ENCODE measurements around the gene MAST3. TPM values are rescaled to one million over a fixed set of nuclear protein-coding genes. Genes with fewer than 3 reads are reported as not detected.

Gene MAST3
- total and polyA plus RNA-seq, 2 donors (not counting 3 experiments of a cell fraction or from before 2014, with no cell fraction given), result 1.5 to 2.7 TPM

DNA sequence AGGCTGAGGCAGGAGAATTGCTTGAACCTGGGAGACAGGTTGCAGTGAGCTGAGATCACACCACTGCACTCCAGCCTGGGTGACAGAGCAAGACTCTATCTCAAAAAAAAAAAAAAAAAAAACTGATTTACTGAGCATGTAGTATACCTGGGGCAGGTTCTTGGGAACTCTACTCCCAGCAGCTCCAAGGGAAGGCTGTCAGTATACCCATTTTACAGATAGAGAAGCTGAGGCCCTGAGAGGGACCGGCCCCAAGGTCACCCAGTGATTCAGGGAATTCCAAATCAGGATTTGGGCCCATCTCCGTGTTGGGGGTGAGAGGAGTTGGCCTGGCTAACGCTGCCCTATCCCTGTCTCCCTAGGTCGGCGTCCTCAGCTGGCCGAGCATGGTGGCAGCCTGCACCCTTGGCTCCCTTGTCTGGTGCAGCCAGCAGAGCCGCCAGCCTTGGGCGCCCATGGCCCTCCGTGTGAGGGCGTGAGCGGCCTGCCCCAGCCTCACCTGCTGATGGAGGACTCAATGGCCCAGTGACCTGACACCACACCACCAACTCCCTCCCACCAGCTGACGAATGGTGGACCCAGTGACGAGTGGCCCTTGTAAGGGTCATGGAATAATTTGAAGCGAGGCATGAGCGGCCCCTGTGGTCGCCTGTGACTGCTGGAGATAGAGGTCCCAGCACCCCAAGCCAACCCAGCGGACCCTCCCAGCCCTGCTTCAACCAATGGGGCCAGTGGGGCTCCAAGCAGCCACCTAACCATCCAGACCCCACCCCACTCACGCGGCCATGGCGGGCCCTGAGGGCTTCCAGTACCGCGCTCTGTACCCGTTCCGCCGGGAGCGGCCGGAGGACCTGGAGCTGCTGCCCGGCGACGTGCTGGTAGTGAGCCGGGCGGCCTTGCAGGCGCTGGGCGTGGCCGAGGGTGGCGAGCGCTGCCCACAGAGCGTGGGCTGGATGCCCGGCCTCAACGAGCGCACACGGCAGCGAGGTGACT, 57.8 kb downstream of the MAST3 start:
- intact Hi-C loops (cut with micrococcal nuclease) (no loop called here), dilution Hi-C loops (cut with MboI; ENCODE audit: extremely low pct_ligation_motif_present, low sequenced_read_pairs) (no loop called here)
- no peak for TF ChIP-seq EZH2 (IDR thresholded peaks at IDR 0.05; ENCODE audit: borderline replicate concordance, low read depth, low read length, severe bottlenecking)
- no peak for TF ChIP-seq JUN (IDR thresholded peaks at IDR 0.05; ENCODE audit: borderline replicate concordance, insufficient read depth, insufficient read length, low read depth)
- no peak for TF ChIP-seq MYC (IDR thresholded peaks at IDR 0.05; ENCODE audit: low read depth, low read length)
- no peak for TF ChIP-seq POLR2A (IDR thresholded peaks at IDR 0.05; ENCODE audit: low read depth, low read length)
- TF ChIP-seq POLR2AphosphoS5 (IDR thresholded peaks at IDR 0.05; ENCODE audit: insufficient read depth, low read depth, low read length), result no peak
- TF ChIP-seq FOS (IDR thresholded peaks at IDR 0.05; ENCODE audit: borderline replicate concordance, insufficient read depth, low read length), result no peak
- TF ChIP-seq GATA2 (IDR thresholded peaks at IDR 0.05; ENCODE audit: insufficient read depth, insufficient read length, low read depth, low read length), result no peak
- TF ChIP-seq, protein P1, sequence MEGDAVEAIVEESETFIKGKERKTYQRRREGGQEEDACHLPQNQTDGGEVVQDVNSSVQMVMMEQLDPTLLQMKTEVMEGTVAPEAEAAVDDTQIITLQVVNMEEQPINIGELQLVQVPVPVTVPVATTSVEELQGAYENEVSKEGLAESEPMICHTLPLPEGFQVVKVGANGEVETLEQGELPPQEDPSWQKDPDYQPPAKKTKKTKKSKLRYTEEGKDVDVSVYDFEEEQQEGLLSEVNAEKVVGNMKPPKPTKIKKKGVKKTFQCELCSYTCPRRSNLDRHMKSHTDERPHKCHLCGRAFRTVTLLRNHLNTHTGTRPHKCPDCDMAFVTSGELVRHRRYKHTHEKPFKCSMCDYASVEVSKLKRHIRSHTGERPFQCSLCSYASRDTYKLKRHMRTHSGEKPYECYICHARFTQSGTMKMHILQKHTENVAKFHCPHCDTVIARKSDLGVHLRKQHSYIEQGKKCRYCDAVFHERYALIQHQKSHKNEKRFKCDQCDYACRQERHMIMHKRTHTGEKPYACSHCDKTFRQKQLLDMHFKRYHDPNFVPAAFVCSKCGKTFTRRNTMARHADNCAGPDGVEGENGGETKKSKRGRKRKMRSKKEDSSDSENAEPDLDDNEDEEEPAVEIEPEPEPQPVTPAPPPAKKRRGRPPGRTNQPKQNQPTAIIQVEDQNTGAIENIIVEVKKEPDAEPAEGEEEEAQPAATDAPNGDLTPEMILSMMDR (IDR thresholded peaks at IDR 0.05; ENCODE audit: extremely low read depth in 1 of 2, insufficient read depth in 1 of 2, low read depth in 1 of 2, low read length in 2 of 2), result no peak
- TF ChIP-seq, protein P2, sequence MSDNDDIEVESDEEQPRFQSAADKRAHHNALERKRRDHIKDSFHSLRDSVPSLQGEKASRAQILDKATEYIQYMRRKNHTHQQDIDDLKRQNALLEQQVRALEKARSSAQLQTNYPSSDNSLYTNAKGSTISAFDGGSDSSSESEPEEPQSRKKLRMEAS (IDR thresholded peaks at IDR 0.05; ENCODE audit: insufficient read depth, insufficient read length), result no peak
- POLR2A ChIA-PET, result interaction anchor here (0.7 kb wide), 1 partner anchor 126 kb away, joined by 5 read pairs; the partner anchor contains the start of gene JUND
- no peaks in the 10 kb centered on the region for H3K9me1 ChIP-seq (replicated peaks; ENCODE audit: control insufficient read depth, extremely low read depth, insufficient read depth, low read length)
- H3K27ac ChIP-seq (ENCODE audit: insufficient read depth, low read depth, low read length), result no peak overlapping the region
- no peak overlapping the region for H3K4me2 ChIP-seq (ENCODE audit: insufficient read depth, low read length)
- H2AFZ ChIP-seq (ENCODE audit: low read depth, low read length), result no peak overlapping the region
- no peaks in the 10 kb centered on the region for H3K27me3 ChIP-seq (ENCODE audit: control insufficient read depth in 2 of 2, insufficient read depth in 2 of 2, low read length in 2 of 2)
- DNase-seq (ENCODE audit: low read depth, low spot score) (no peak), FAIRE-seq (no peak)
- no peak overlapping the region for H3K4me3 ChIP-seq (replicated peaks in 1 of 3; ENCODE audit: insufficient read depth in 1 of 3, low read depth in 1 of 3, low read length in 3 of 3)
- no peak overlapping the region for H3K9ac ChIP-seq (replicated peaks; ENCODE audit: extremely low read depth, insufficient read depth, low read length)
- no peaks in the 10 kb centered on the region for H3K9me3 ChIP-seq (replicated peaks; ENCODE audit: control insufficient read depth, insufficient read depth, low read length)
- CTCF ChIA-PET, result interaction anchor here (0.8 to 1.7 kb wide), 2 partner anchors 12 to 42 kb away, joined by 4 to 6 read pairs; no protein-coding TSS in a partner anchor
- peaks cover 0 to 7% of the 10 kb centered on the region in 2 experiments for H3K36me3 ChIP-seq (ENCODE audit: control insufficient read depth in 2 of 2, extremely low read depth in 1 of 2, insufficient read depth in 2 of 2, low read length in 2 of 2)
- peaks cover 11% of the 10 kb centered on the region for H3K79me2 ChIP-seq (ENCODE audit: control insufficient read depth, insufficient read depth, low read length)
- peaks cover 23% of the 10 kb centered on the region for H3K4me1 ChIP-seq (ENCODE audit: control insufficient read depth, extremely low read depth, insufficient read depth, low read length)
- BruUV-seq (replicated peaks), result no TSS peak
- no peaks in the 10 kb centered on the region for H4K20me1 ChIP-seq (replicated peaks; ENCODE audit: control insufficient read depth, extremely low read depth, insufficient read depth, low read length)

Measured in endothelial cell of umbilical vein (primary cell).